Peyer's patch (tissue), 4 donors: ENCODE data around the gene ABCD2. TPM values are rescaled to one million over a fixed set of nuclear protein-coding genes. Genes with fewer than 3 reads are reported as not detected.

ENCODE experiments used
- DNase-seq, 3 donors: peaks; one replicate each; pipeline ENCODE4 v3.0.0-alpha.2; 2017 to 2019
- H3K27ac ChIP-seq, 4 donors: fragments of 200-600 bp; sonication (generic); one replicate each; pipeline ENCODE4 v1.5.1; 2016 to 2019
- H3K27me3 ChIP-seq, 2 donors: fragments of 200-600 bp; sonication (generic); one replicate each; pipeline ENCODE4 v1.5.1; 2019
- H3K36me3 ChIP-seq, 3 donors: fragments of 200-600 bp; sonication (generic); one replicate each; pipeline ENCODE4 v1.5.1; 2016 to 2019
- H3K4me1 ChIP-seq, 4 donors: fragments of 200-600 bp; sonication (generic); one replicate each; pipeline ENCODE4 v1.5.1; 2016 to 2019
- H3K4me3 ChIP-seq, 4 donors: fragments of 200-600 bp; sonication (generic); 1 replicate in 3 of 4; 2 replicates in 1 of 4; pipeline ENCODE4 v1.5.1; 2016 to 2019; ENCODE audit warnings: mild to moderate bottlenecking in 1 of 4
- H3K9me3 ChIP-seq, 4 donors: fragments of 200-600 bp; sonication (generic); one replicate each; pipeline ENCODE4 v1.5.1; 2016 to 2019; ENCODE audit warnings: mild to moderate bottlenecking in 1 of 4
- CTCF ChIP-seq, 6 experiments: fragments of 450-650 bp in 4 of 6; fragments of 200-600 bp in 2 of 6; sonication (generic) in 1 of 6; IDR thresholded peaks; one replicate each; pipeline ENCODE4 v1.5.1; 2017 to 2019; ENCODE audit warnings: antibody characterized with exemption in 6 of 6, mild to moderate bottlenecking in 3 of 6, moderate library complexity in 1 of 6
- POLR2A ChIP-seq, 2 donors: fragments of 450-650 bp; IDR thresholded peaks; one replicate each; pipeline ENCODE4 v1.5.1; 2017; ENCODE audit warnings: antibody characterized with exemption in 2 of 2, mild to moderate bottlenecking in 2 of 2, moderate library complexity in 2 of 2
- total RNA-seq, 4 donors: library from RNA; depleted of rRNA; stranded (reverse); fragments of >200 nt; gene quantifications; one replicate each; pipeline ENCODE4 v1.1.0, GENCODE V29; 2016

Gene ABCD2
- total RNA-seq, 4 donors from 2014 or later: 0.54 to 1.7 (median 0.88) TPM; not detected in 1

DNA sequence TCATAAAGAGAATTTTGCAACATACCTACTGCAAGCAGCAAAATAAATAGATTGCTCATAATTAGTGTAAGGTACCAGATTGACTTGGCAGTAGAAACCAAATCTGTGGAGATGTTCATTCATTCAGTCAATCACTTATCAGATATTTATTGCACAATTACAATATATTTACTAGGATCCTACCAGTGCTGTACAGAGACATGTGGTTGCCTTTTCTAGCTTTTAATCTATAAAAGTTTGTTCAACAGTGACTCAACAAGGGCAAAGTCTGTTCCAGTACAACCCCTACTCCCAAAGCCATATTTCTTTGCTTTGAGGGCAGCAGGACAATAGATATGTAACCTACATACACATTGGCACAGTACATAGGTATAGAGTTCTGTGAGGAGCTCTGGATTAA lies 27.3 kb downstream of the ABCD2 start:
- Histone ChIP-seq H3K9me3 (no peaks in the 10 kb centered on the region), H3K4me3 (no peak overlapping the region), H3K27ac (no peak overlapping the region), H3K4me1 (no peaks in the 10 kb centered on the region), H3K36me3 (no peaks in the 10 kb centered on the region), H3K27me3 (no peaks in the 10 kb centered on the region)
- no peak for DNase-seq
- no peak for TF ChIP-seq CTCF (IDR thresholded peaks at IDR 0.05)
- TF ChIP-seq POLR2A (IDR thresholded peaks at IDR 0.05): no peak

DNA sequence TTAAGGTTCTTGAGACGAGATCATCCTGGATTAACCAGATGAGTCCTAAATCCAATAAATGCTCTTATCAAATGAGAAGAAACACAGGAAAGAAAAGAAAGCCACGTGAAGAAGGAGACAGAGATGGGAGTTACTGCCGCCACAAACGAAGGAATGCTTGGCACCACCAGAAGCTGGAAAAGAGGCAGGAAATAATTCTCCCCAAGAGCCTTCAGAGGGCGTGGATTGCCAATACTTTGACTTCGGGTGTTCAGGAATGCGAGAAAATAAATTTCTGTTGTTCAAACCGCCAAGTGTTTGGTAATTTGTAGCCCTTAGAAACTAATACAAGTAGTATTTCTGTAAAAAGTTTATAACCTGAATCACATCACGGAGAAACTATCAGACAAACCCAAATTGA lies 31.3 kb downstream of the ABCD2 start:
- no peaks in the 10 kb centered on the region for H3K27me3 ChIP-seq
- H3K36me3 ChIP-seq: no peaks in the 10 kb centered on the region
- no peak overlapping the region for H3K27ac ChIP-seq
- DNase-seq: no peak
- H3K4me1 ChIP-seq: no peaks in the 10 kb centered on the region
- TF ChIP-seq CTCF (IDR thresholded peaks at IDR 0.05) (no peak), POLR2A (IDR thresholded peaks at IDR 0.05) (no peak)
- no peaks in the 10 kb centered on the region for H3K9me3 ChIP-seq
- H3K4me3 ChIP-seq: no peak overlapping the region

GRCh38 chr12:39587225-39587624 lies 32.4 kb downstream of the ABCD2 start:
- Histone ChIP-seq H3K4me3 (no peak overlapping the region), H3K9me3 (no peaks in the 10 kb centered on the region), H3K4me1 (no peaks in the 10 kb centered on the region), H3K27ac (no peak overlapping the region), H3K27me3 (no peaks in the 10 kb centered on the region), H3K36me3 (no peaks in the 10 kb centered on the region)
- no peak for DNase-seq
- TF ChIP-seq POLR2A (IDR thresholded peaks at IDR 0.05) (no peak), CTCF (IDR thresholded peaks at IDR 0.05) (peak in 3 of 6 experiments; percentile 28 to 40 (median 40))

- no peak for DNase-seq
- TF ChIP-seq CTCF (IDR thresholded peaks at IDR 0.05) (no peak), POLR2A (IDR thresholded peaks at IDR 0.05) (no peak)
- no peaks in the 10 kb centered on the region for H3K27me3 ChIP-seq
- H3K4me3 ChIP-seq: no peak overlapping the region
- H3K4me1 ChIP-seq: no peaks in the 10 kb centered on the region
- H3K9me3 ChIP-seq: no peaks in the 10 kb centered on the region
- no peaks in the 10 kb centered on the region for H3K36me3 ChIP-seq
- no peak overlapping the region for H3K27ac ChIP-seq
These were observed 32.8 kb downstream of the ABCD2 start for GRCh38 chr12:39586816-39587215.

GRCh38 chr12:39581592-39581991 lies 38.0 kb downstream of the ABCD2 start:
- Histone ChIP-seq H3K4me3 (no peak overlapping the region), H3K9me3 (no peaks in the 10 kb centered on the region), H3K27me3 (no peaks in the 10 kb centered on the region), H3K27ac (no peak overlapping the region), H3K4me1 (no peaks in the 10 kb centered on the region), H3K36me3 (no peaks in the 10 kb centered on the region)
- no peak for TF ChIP-seq POLR2A (IDR thresholded peaks at IDR 0.05)
- no peak for TF ChIP-seq CTCF (IDR thresholded peaks at IDR 0.05)
- no peak for DNase-seq

DNA sequence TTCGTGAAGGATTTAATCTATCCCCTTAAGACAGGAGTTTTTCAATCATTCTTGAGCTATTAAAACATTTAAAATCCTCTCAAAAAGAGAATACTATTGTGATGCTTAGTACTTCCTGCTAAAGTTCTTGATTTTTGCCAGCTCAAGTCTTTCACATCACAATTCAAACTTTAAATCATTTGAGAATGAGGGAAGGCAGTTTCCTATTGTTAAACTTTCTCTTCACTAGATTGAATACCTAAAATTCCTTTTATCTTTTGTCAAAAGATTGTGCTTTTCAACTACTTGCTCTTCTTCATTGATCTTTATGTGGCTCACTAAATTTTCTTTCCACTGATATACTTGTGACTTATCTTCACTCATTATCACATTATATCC lies 44.1 kb downstream of the ABCD2 start:
- TF ChIP-seq CTCF (IDR thresholded peaks at IDR 0.05) (no peak), POLR2A (IDR thresholded peaks at IDR 0.05) (no peak)
- no peak for DNase-seq

More for the DNA sequence above, 44.1 kb downstream of the ABCD2 start:
- H3K4me1 ChIP-seq: no peaks in the 10 kb centered on the region
- no peaks in the 10 kb centered on the region for H3K9me3 ChIP-seq
- H3K27ac ChIP-seq: no peak overlapping the region
- no peak overlapping the region for H3K4me3 ChIP-seq
- no peaks in the 10 kb centered on the region for H3K27me3 ChIP-seq
- H3K36me3 ChIP-seq: no peaks in the 10 kb centered on the region
